CD4-positive, CD25-positive, alpha-beta regulatory T cell (primary cell): Measurements from ENCODE around the gene LIPE. TPM values are rescaled to one million over a fixed set of nuclear protein-coding genes. Genes with fewer than 3 reads are reported as not detected.

ENCODE experiments used
- ATAC-seq, 2 donors: fragments of 150-1000 bp; cut with Tn5 transposase; one replicate each; pipeline ENCODE4 v1.10.0; 2021; ENCODE audit warnings: low read depth in 2 of 2, moderate number of reproducible peaks in 2 of 2, moderate library complexity in 1 of 2
- DNase-seq, 3 donors: peaks; one replicate each; pipeline versions ENCODE4 v3.0.0 to v3.0.0-alpha.2; 2012 to 2022; ENCODE audit warnings: mixed read lengths in 1 of 3
- H3K27ac ChIP-seq: one replicate; pipeline ENCODE4 v1.7.0; 2013; ENCODE audit warnings: mild to moderate bottlenecking, low read length; ENCODE audit not compliant: insufficient read depth, poor library complexity, severe bottlenecking
- H3K27me3 ChIP-seq: one replicate; pipeline ENCODE4 v1.7.0; 2013; ENCODE audit warnings: low read length; ENCODE audit not compliant: control insufficient read depth, insufficient read depth
- H3K36me3 ChIP-seq: one replicate; pipeline ENCODE4 v1.7.0; 2013; ENCODE audit warnings: mild to moderate bottlenecking, low read length, moderate library complexity; ENCODE audit not compliant: control insufficient read depth, insufficient read depth
- H3K4me1 ChIP-seq: 2 replicates; pipeline ENCODE4 v1.7.0; 2013; ENCODE audit warnings: mild to moderate bottlenecking, low read length; ENCODE audit not compliant: insufficient read depth, control insufficient read depth, poor library complexity, severe bottlenecking
- H3K4me3 ChIP-seq: one replicate; pipeline ENCODE4 v1.7.0; 2013; ENCODE audit warnings: low read depth, mild to moderate bottlenecking, low read length, moderate library complexity
- H3K9me3 ChIP-seq, 2 experiments: 1 replicate in 1 of 2; 2 replicates in 1 of 2; pipeline ENCODE4 v1.7.0; 2013; ENCODE audit warnings: low read length in 2 of 2, mild to moderate bottlenecking in 1 of 2, moderate library complexity in 1 of 2; ENCODE audit not compliant: control insufficient read depth in 2 of 2
- H3K27ac Mint-ChIP-seq, 3 donors: one replicate each; pipeline ENCODE4 v1.8.0; 2020 to 2022; ENCODE audit warnings: mild to moderate bottlenecking in 3 of 3, mixed read lengths in 3 of 3, moderate library complexity in 2 of 3
- H3K27me3 Mint-ChIP-seq: one replicate; pipeline ENCODE4 v1.8.0; 2022; ENCODE audit warnings: mild to moderate bottlenecking, mixed read lengths
- H3K36me3 Mint-ChIP-seq: one replicate; pipeline ENCODE4 v1.8.0; 2020; ENCODE audit warnings: mixed read lengths
- H3K4me1 Mint-ChIP-seq, 4 donors: one replicate each; pipeline ENCODE4 v1.8.0; 2020 to 2022; ENCODE audit warnings: mixed read lengths in 4 of 4, mild to moderate bottlenecking in 1 of 4
- H3K4me3 Mint-ChIP-seq, 4 donors: one replicate each; pipeline ENCODE4 v1.8.0; 2020 to 2022; ENCODE audit warnings: mild to moderate bottlenecking in 4 of 4, mixed read lengths in 4 of 4, moderate library complexity in 3 of 4
- H3K9me3 Mint-ChIP-seq, 7 donors: one replicate each; pipeline ENCODE4 v1.8.0; 2020 to 2022; ENCODE audit warnings: mixed read lengths in 7 of 7, mild to moderate bottlenecking in 3 of 7, moderate library complexity in 2 of 7
- polyA plus RNA-seq, 4 donors: library from polyadenylated mRNA; unstranded; fragments of 300-500 nt; fragmentation: Illumina TruSeq; gene quantifications; one replicate each; pipeline ENCODE4 v1.2.3, GENCODE V29; 2021
- total RNA-seq: library from RNA; stranded (reverse); gene quantifications from one replicate; pipeline ENCODE4 v1.2.3, GENCODE V29; 2022

The LIPE gene
- total and polyA plus RNA-seq, 5 donors from 2014 or later, result 3.0 to 13.2 (median 6.1) TPM

DNA sequence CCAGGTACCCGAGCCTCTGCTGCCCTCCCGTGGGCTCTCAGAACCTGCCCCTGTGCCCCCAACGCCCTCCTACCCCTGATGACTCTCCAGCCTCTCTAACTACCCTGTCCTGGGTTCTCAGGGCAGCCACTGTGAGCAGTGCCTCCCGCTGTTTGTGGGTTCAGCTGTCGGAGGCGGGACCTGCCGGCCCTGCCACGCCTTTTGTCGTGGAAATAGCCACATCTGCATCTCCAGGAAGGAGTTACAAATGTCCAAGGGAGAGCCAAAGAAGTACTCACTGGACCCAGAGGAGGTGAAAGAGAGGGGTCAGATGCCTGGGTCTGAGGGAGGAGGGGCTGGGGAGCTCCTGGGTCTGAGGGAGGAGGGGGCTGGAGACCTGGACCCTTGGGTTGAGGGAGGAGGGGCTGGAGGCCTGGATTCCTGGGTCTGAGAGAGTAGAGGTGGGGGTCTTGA is 57.1 kb downstream of the LIPE start:
- Histone ChIP-seq H3K4me1 (no peaks in the 10 kb centered on the region), H3K4me3 (no peak overlapping the region), H3K36me3 (no peaks in the 10 kb centered on the region), H3K27ac (no peak overlapping the region), H3K27me3 (no peaks in the 10 kb centered on the region), H3K9me3 (no peaks in the 10 kb centered on the region)
- H3K9me3 Mint-ChIP-seq, result no peaks in the 10 kb centered on the region
- no peaks in the 10 kb centered on the region for H3K4me1 Mint-ChIP-seq
- no peak overlapping the region for H3K4me3 Mint-ChIP-seq
- peaks cover 5% of the 10 kb centered on the region for H3K36me3 Mint-ChIP-seq
- H3K27me3 Mint-ChIP-seq, result no peaks in the 10 kb centered on the region
- ATAC-seq, result no peak
- H3K27ac Mint-ChIP-seq, result no peak overlapping the region
- DNase-seq, result no peak

DNA sequence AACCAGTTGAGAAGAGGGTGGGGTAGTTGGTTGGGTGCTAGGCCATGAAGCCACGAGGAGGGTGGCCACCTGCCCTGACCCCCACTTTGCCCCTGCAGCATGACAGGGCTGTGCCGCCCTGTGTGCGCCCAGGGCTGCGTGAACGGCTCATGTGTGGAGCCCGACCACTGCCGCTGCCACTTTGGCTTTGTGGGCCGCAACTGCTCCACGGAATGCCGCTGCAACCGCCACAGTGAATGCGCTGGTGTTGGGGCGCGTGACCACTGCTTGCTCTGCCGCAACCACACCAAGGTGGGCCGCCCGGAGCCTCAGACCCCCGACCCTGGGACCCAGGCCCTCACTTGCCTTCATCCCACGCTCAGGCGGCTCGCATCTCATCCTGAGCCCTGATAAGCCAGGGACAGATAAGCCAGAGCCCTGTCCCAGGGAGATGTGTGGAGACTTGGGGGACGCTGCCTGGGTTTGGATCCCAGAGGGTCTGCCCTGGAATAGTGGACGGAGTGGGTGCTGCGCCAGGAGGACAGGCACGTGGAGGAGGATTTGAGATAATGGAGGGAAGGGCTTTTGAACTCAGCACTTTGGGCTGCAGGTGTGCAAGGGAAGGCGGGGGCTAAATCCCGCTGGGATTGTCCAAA is 57.6 kb downstream of the LIPE start:
- Mint-ChIP-seq H3K4me3 (no peak overlapping the region), H3K4me1 (no peaks in the 10 kb centered on the region), H3K36me3 (peaks cover 7% of the 10 kb centered on the region), H3K27ac (no peak overlapping the region), H3K9me3 (no peaks in the 10 kb centered on the region), H3K27me3 (no peaks in the 10 kb centered on the region)
- Histone ChIP-seq H3K27me3 (no peaks in the 10 kb centered on the region), H3K9me3 (no peaks in the 10 kb centered on the region), H3K36me3 (no peaks in the 10 kb centered on the region), H3K4me3 (no peak overlapping the region), H3K4me1 (no peaks in the 10 kb centered on the region), H3K27ac (no peak overlapping the region)
- DNase-seq, result no peak
- no peak for ATAC-seq

DNA sequence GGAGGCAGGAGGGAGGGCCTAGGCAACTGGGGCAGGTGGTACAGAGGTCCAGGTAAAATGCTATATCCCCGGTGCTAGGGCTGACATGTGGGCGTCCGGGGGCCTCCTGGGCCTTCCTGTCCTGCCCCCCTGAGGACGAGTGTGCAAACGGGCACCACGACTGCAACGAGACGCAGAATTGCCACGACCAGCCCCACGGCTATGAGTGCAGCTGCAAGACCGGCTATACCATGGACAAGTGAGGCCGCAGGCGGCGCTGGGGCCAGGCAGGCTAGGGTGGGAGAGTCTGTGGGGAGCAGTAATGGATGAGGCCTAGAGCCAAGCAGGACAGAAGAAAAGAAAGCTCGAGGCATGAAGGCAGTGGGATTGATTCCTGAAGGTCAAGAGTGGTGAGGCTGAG is 58.4 kb downstream of the LIPE start:
- H3K4me1 ChIP-seq, result no peaks in the 10 kb centered on the region
- H3K27me3 ChIP-seq, result no peaks in the 10 kb centered on the region
- H3K27ac ChIP-seq, result no peak overlapping the region
- no peaks in the 10 kb centered on the region for H3K9me3 Mint-ChIP-seq
- no peak overlapping the region for H3K4me3 ChIP-seq
- H3K4me1 Mint-ChIP-seq, result no peaks in the 10 kb centered on the region
- peaks cover 0 to 5% of the 10 kb centered on the region in 2 experiments for H3K9me3 ChIP-seq
- H3K27ac Mint-ChIP-seq, result no peak overlapping the region
- ATAC-seq (no peak), DNase-seq (no peak)
- no peak overlapping the region for H3K4me3 Mint-ChIP-seq
- H3K36me3 Mint-ChIP-seq, result peaks cover 15% of the 10 kb centered on the region
- no peaks in the 10 kb centered on the region for H3K36me3 ChIP-seq
- H3K27me3 Mint-ChIP-seq, result no peaks in the 10 kb centered on the region

DNA sequence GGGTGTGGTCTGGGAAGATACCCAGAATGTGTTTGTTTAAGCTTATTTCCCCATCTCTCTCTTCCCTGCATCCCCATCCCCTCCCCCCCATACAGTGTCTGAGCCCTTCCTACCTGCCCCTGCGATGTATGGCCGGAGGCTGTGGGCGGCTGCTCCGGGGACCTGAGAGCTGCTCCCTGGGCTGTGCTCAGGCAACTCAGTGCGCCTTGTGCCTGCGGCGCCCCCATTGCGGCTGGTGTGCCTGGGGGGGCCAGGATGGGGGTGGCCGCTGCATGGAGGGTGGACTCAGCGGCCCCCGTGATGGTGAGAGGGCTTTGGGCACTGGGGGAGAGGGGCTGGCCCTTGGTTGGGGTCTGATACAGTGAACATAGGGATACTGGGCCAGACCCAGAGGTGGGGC is 58.8 kb downstream of the LIPE start:
- Mint-ChIP-seq H3K4me1 (peaks cover 0 to 3% (median 0%) of the 10 kb centered on the region in 4 donors), H3K9me3 (no peaks in the 10 kb centered on the region), H3K36me3 (peaks cover 19% of the 10 kb centered on the region), H3K27ac (peak overlapping the region in 1 of 3 donors; percentile 26), H3K4me3 (no peak overlapping the region), H3K27me3 (no peaks in the 10 kb centered on the region)
- peaks cover 0 to 7% of the 10 kb centered on the region in 2 experiments for H3K9me3 ChIP-seq
- H3K4me3 ChIP-seq, result no peak overlapping the region
- H3K36me3 ChIP-seq, result no peaks in the 10 kb centered on the region
- H3K27ac ChIP-seq, result no peak overlapping the region
- H3K27me3 ChIP-seq, result no peaks in the 10 kb centered on the region
- DNase-seq (no peak), ATAC-seq (no peak)
- H3K4me1 ChIP-seq, result no peaks in the 10 kb centered on the region

DNA sequence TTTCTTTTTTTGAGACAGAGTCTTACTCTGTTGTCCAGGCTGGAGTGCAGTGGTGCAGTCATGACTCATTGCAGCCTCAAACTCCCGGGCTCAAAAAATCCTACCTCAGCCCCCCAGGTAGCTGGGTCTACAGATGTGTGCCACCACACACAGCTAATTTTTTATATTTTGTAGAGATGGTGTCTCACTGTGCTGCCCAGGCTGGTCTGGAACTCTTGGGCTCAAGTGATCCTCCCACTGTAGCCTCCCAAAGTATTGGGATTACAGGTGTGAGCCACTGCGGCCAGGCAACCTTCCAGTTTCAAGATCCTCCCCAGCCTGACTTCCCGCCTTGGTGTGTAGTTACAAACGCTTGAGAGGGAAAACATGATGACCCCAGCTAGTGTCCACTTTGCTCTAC is 59.3 kb downstream of the LIPE start:
- H3K27me3 Mint-ChIP-seq, result no peaks in the 10 kb centered on the region
- H3K4me3 Mint-ChIP-seq, result no peak overlapping the region
- Histone ChIP-seq H3K27ac (no peak overlapping the region), H3K4me1 (no peaks in the 10 kb centered on the region), H3K4me3 (no peak overlapping the region), H3K27me3 (no peaks in the 10 kb centered on the region), H3K9me3 (peaks cover 0 to 7% of the 10 kb centered on the region in 2 experiments), H3K36me3 (no peaks in the 10 kb centered on the region)
- peaks cover 21% of the 10 kb centered on the region for H3K36me3 Mint-ChIP-seq
- H3K9me3 Mint-ChIP-seq, result no peaks in the 10 kb centered on the region
- peaks cover 0 to 3% (median 0%) of the 10 kb centered on the region in 4 donors for H3K4me1 Mint-ChIP-seq
- ATAC-seq (no peak), DNase-seq (no peak)
- H3K27ac Mint-ChIP-seq, result no peak overlapping the region

DNA sequence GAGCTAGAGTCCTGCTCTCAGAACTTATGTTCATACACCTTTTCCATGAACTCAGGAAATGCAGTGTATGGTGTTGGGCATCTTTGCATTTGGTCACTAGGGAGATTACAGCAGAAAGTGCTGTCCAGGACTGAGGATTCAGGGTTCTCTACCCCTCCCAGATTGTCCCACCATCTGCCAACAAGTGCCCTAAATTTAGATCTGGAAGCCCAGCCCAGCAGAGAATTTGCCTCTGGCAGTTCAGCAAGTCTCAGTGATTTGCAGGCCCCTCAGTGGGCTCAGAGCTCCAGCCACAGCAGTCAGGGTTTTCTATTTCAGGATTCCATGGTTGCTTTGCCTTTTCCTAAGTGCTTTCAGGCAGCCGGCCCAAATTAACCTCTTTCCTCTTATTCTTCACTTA is 60.5 kb downstream of the LIPE start:
- Mint-ChIP-seq H3K4me3 (no peak overlapping the region), H3K36me3 (peaks cover 16% of the 10 kb centered on the region), H3K4me1 (peaks cover 0 to 3% (median 0%) of the 10 kb centered on the region in 4 donors), H3K27ac (no peak overlapping the region), H3K9me3 (no peaks in the 10 kb centered on the region), H3K27me3 (no peaks in the 10 kb centered on the region)
- peaks cover 0 to 7% of the 10 kb centered on the region in 2 experiments for H3K9me3 ChIP-seq
- H3K27me3 ChIP-seq, result no peaks in the 10 kb centered on the region
- ATAC-seq (no peak), DNase-seq (no peak)
- H3K4me1 ChIP-seq, result no peaks in the 10 kb centered on the region
- H3K4me3 ChIP-seq, result no peak overlapping the region
- H3K36me3 ChIP-seq, result no peaks in the 10 kb centered on the region
- H3K27ac ChIP-seq, result no peak overlapping the region

DNA sequence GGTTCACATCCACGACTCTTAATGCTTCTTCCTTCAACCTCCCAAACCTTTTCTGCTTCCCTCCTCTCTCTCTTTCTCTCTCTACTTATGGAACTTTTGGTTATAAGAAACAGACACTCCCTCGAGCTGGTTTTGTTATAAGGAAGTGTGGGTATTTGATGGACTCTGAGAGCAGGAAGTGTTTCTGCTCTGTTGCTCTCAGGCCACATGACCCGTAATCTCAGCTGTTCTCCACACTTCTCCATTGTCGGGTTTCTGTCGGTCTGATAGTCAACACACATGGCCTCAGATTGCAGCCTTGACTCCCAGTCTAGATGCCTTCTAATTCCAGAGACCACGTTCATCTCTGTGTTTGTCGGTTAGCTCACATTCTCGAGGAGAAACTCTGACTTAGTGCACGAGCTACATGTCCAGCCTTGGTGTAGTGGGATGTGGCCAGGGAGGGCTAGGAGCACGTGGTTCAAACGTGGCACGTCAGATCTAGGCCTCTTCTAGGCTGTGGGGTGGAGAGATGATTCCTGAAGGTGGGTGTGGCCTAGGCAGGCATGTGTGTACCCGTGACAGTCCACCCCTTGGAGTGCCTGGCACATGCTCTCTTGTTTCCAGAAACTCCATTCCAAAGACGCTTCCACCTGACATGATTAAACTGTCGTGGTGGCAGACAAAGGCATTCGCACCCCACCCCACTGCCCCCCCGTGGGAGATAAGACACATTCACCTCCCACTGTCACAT is 63.4 kb downstream of the LIPE start:
- H3K27me3 Mint-ChIP-seq, result no peaks in the 10 kb centered on the region
- no peak for ATAC-seq
- H3K9me3 ChIP-seq, result peaks cover 0 to 7% of the 10 kb centered on the region in 2 experiments
- H3K36me3 Mint-ChIP-seq, result peaks cover 21% of the 10 kb centered on the region
- H3K27ac ChIP-seq, result no peak overlapping the region
- DNase-seq, result no peak
- no peak overlapping the region for H3K4me3 ChIP-seq
- H3K27me3 ChIP-seq, result no peaks in the 10 kb centered on the region
- no peak overlapping the region for H3K27ac Mint-ChIP-seq
- H3K9me3 Mint-ChIP-seq, result no peaks in the 10 kb centered on the region
- no peaks in the 10 kb centered on the region for H3K36me3 ChIP-seq
- peaks cover 0 to 3% (median 0%) of the 10 kb centered on the region in 4 donors for H3K4me1 Mint-ChIP-seq
- H3K4me1 ChIP-seq, result no peaks in the 10 kb centered on the region
- H3K4me3 Mint-ChIP-seq, result no peak overlapping the region
